Neutrophil (primary cell): ENCODE data around the gene RABL6.
A peak's percentile ranks its signal among the peaks of the same experiment; 100 is the strongest.
"Not testable (repeated sequence)": the region's sequence is repeated elsewhere in the genome, so short reads cannot be mapped to it uniquely, and the experiment has no call there.

Experiments used
- H3K27ac ChIP-seq: fragments of 200-600 bp; sonication (generic); 2 replicates; pipeline ENCODE4 v1.5.1; 2016; ENCODE audit warnings: mild to moderate bottlenecking, moderate library complexity
- H3K27me3 ChIP-seq: fragments of 200-600 bp; sonication (generic); 2 replicates; pipeline ENCODE4 v1.6.0; 2016; ENCODE audit warnings: mild to moderate bottlenecking
- H3K36me3 ChIP-seq: fragments of 200-600 bp; sonication (generic); 2 replicates; pipeline ENCODE4 v1.5.1; 2017
- H3K4me1 ChIP-seq, 2 experiments: fragments of 200-600 bp in 1 of 2; sonication (generic) in 1 of 2; 1 replicate in 1 of 2; 2 replicates in 1 of 2; pipeline versions ENCODE4 v1.5.1 to v1.6.1; 2013 to 2016; ENCODE audit warnings: low read depth in 1 of 2, low read length in 1 of 2, mild to moderate bottlenecking in 1 of 2, moderate library complexity in 1 of 2; ENCODE audit not compliant: control insufficient read depth in 1 of 2, insufficient read depth in 1 of 2
- H3K4me3 ChIP-seq, 2 experiments: fragments of 200-600 bp in 1 of 2; sonication (generic) in 1 of 2; 1 replicate in 1 of 2; 2 replicates in 1 of 2; pipeline ENCODE4 v1.5.1; 2013 to 2016; ENCODE audit warnings: low read depth in 1 of 2, low read length in 1 of 2, mild to moderate bottlenecking in 1 of 2, moderate library complexity in 1 of 2
- H3K9me3 ChIP-seq: fragments of 200-600 bp; sonication (generic); 2 replicates; pipeline ENCODE4 v1.5.1; 2016
- CTCF ChIP-seq: fragments of 200-600 bp; sonication (generic); IDR thresholded peaks from 2 replicates; pipeline ENCODE4 v1.5.1; 2016; ENCODE audit warnings: antibody characterized with exemption

The RABL6 gene

GRCh38 chr9:136798708-136799078, 9.1 kb upstream of the RABL6 start:
- no peak overlapping the region for H3K4me3 ChIP-seq
- TF ChIP-seq CTCF, result no peak
- H3K9me3 ChIP-seq, result no peaks in the 10 kb centered on the region
- H3K27me3 ChIP-seq, result peaks cover 67% of the 10 kb centered on the region
- no peak overlapping the region for H3K27ac ChIP-seq
- no peaks in the 10 kb centered on the region for H3K36me3 ChIP-seq
- peaks cover 42 to 53% of the 10 kb centered on the region in 2 experiments for H3K4me1 ChIP-seq

- H3K4me3 ChIP-seq, result peak overlapping the region; percentile 52 to 60
These were observed 8.5 kb upstream of the RABL6 start for GRCh38 chr9:136799079-136799853.

GRCh38 chr9:136799854-136800657, 7.7 kb upstream of the RABL6 start:
- H3K4me3 ChIP-seq, result peak overlapping the region; percentile 52 to 60
- H3K36me3 ChIP-seq, result no peaks in the 10 kb centered on the region
- no peaks in the 10 kb centered on the region for H3K9me3 ChIP-seq
- peaks cover 33 to 40% of the 10 kb centered on the region in 2 experiments for H3K4me1 ChIP-seq
- TF ChIP-seq CTCF, result no peak
- H3K27ac ChIP-seq, result no peak overlapping the region
- H3K27me3 ChIP-seq, result peaks cover 67% of the 10 kb centered on the region

More at GRCh38 chr9:136799079-136799853, 8.5 kb upstream of the RABL6 start:
- TF ChIP-seq CTCF, result no peak
- peaks cover 41 to 48% of the 10 kb centered on the region in 2 experiments for H3K4me1 ChIP-seq
- no peak overlapping the region for H3K27ac ChIP-seq
- no peaks in the 10 kb centered on the region for H3K36me3 ChIP-seq
- no peaks in the 10 kb centered on the region for H3K9me3 ChIP-seq
- H3K27me3 ChIP-seq, result peaks cover 67% of the 10 kb centered on the region

- no peaks in the 10 kb centered on the region for H3K9me3 ChIP-seq
- no peak overlapping the region for H3K27ac ChIP-seq
- no peak for TF ChIP-seq CTCF
- H3K4me1 ChIP-seq, result peaks cover 33 to 40% of the 10 kb centered on the region in 2 experiments
- H3K27me3 ChIP-seq, result peaks cover 53% of the 10 kb centered on the region
- H3K36me3 ChIP-seq, result no peaks in the 10 kb centered on the region
- H3K4me3 ChIP-seq, result no peak overlapping the region
These were observed 5.4 kb upstream of the RABL6 start for GRCh38 chr9:136802321-136802720.

GRCh38 chr9:136803009-136803550, 4.7 kb upstream of the RABL6 start:
- H3K4me1 ChIP-seq, result peaks cover 35 to 43% of the 10 kb centered on the region in 2 experiments
- not testable (repeated sequence) for H3K9me3 ChIP-seq, H3K4me3 ChIP-seq, H3K27ac ChIP-seq, H3K36me3 ChIP-seq
- H3K27me3 ChIP-seq, result peaks cover 46% of the 10 kb centered on the region
